ENCODE data around the gene MRPS26. TPM values are rescaled to one million over a fixed set of nuclear protein-coding genes. Genes with fewer than 3 reads are reported as not detected.
"Not testable (repeated sequence)": the region's sequence is repeated elsewhere in the genome, so short reads cannot be mapped to it uniquely, and the experiment has no call there.

The MRPS26 gene
- 49.9 TPM for total RNA-seq
- long read RNA-seq, transcript MRPS26-201 (4 exons, 1,127 nt) = major isoform, 76 of 86 reads
- long read RNA-seq, partial matches to known transcripts = 7 of 86 reads
- long read RNA-seq, other reads (novel, unspliced or antisense) = 3 of 86 reads

GRCh38 chr20:3045816-3046676 lies at the start of gene MRPS26:
Gene MRPS26 (plus strand): TSS chr20:3046052. CDS start chr20:3046069, 17 bp downstream.
- peak; percentile 95 for DNase-seq
- intact Hi-C loops (cut with DNase I) = no loop called here
- peak; percentile 94 for ATAC-seq (ENCODE audit: poor library complexity)

- intact Hi-C loops (cut with DNase I) = no loop called here
- no peak for DNase-seq
- ATAC-seq (ENCODE audit: poor library complexity) = no peak
Measured at GRCh38 chr20:2998728-2999127, 47.1 kb upstream of the MRPS26 start.

GRCh38 chr20:3000852-3001523 lies 44.9 kb upstream of the MRPS26 start:
- DNase-seq (no peak), ATAC-seq (ENCODE audit: poor library complexity) (peak; percentile 83)
- intact Hi-C loops (cut with DNase I) = loop anchor here (5.0 kb wide), 1 partner anchor 244 kb away; no protein-coding TSS in a partner anchor

GRCh38 chr20:3003416-3003815 lies 42.4 kb upstream of the MRPS26 start:
- DNase-seq = no peak
- intact Hi-C loops (cut with DNase I) = loop anchor here (5.0 kb wide), 1 partner anchor 246 kb away; no protein-coding TSS in a partner anchor
- no peak for ATAC-seq (ENCODE audit: poor library complexity)

GRCh38 chr20:3010985-3011723 lies 34.7 kb upstream of the MRPS26 start:
- no peak for DNase-seq
- intact Hi-C loops (cut with DNase I) = no loop called here
- ATAC-seq (ENCODE audit: poor library complexity) = no peak

- ATAC-seq (ENCODE audit: poor library complexity) = no peak
- intact Hi-C loops (cut with DNase I) = no loop called here
Measured at GRCh38 chr20:3011752-3012151, 34.1 kb upstream of the MRPS26 start.

GRCh38 chr20:3013771-3014170 lies 32.1 kb upstream of the MRPS26 start:
- ATAC-seq (ENCODE audit: poor library complexity) = no peak
- intact Hi-C loops (cut with DNase I) = no loop called here
- no peak for DNase-seq

More at GRCh38 chr20:3011752-3012151, 34.1 kb upstream of the MRPS26 start:
- no peak for DNase-seq

- DNase-seq (no peak), ATAC-seq (ENCODE audit: poor library complexity) (no peak)
- intact Hi-C loops (cut with DNase I) = no loop called here
Measured at GRCh38 chr20:3014179-3014578, 31.7 kb upstream of the MRPS26 start.

GRCh38 chr20:3014662-3015061 lies 31.2 kb upstream of the MRPS26 start:
- intact Hi-C loops (cut with DNase I) = no loop called here
- DNase-seq = no peak
- ATAC-seq (ENCODE audit: poor library complexity) = no peak

- ATAC-seq (ENCODE audit: poor library complexity); intact Hi-C loops (cut with DNase I); DNase-seq: not testable (repeated sequence)
Measured at GRCh38 chr20:3015302-3015701, 30.6 kb upstream of the MRPS26 start.

- intact Hi-C loops (cut with DNase I) = no loop called here
- ATAC-seq (ENCODE audit: poor library complexity) = no peak
- DNase-seq = no peak
Measured at GRCh38 chr20:3021327-3021726, 24.5 kb upstream of the MRPS26 start.

GRCh38 chr20:3021777-3022176 lies 24.1 kb upstream of the MRPS26 start:
- intact Hi-C loops (cut with DNase I) = no loop called here
- no peak for ATAC-seq (ENCODE audit: poor library complexity)
- no peak for DNase-seq

GRCh38 chr20:3022559-3023490 lies 23.0 kb upstream of the MRPS26 start:
- ATAC-seq (ENCODE audit: poor library complexity); intact Hi-C loops (cut with DNase I); DNase-seq: not testable (repeated sequence)

- DNase-seq = no peak
- intact Hi-C loops (cut with DNase I) = no loop called here
- ATAC-seq (ENCODE audit: poor library complexity) = no peak
Measured at GRCh38 chr20:3027987-3028386, 17.9 kb upstream of the MRPS26 start.

GRCh38 chr20:3031524-3032147 lies 14.2 kb upstream of the MRPS26 start:
- DNase-seq (no peak), ATAC-seq (ENCODE audit: poor library complexity) (no peak)
- intact Hi-C loops (cut with DNase I) = no loop called here

GRCh38 chr20:3032624-3033023 lies 13.2 kb upstream of the MRPS26 start:
- intact Hi-C loops (cut with DNase I) = no loop called here
- DNase-seq (peak; percentile 67), ATAC-seq (ENCODE audit: poor library complexity) (peak; percentile 64)

GRCh38 chr20:3037654-3038053 lies 8.2 kb upstream of the MRPS26 start:
- DNase-seq = no peak
- intact Hi-C loops (cut with DNase I) = no loop called here
- ATAC-seq (ENCODE audit: poor library complexity) = no peak

Data from Right ventricle myocardium superior (tissue), 1 donor.